ENCODE data around the gene OGFOD3. TPM values are rescaled to one million over a fixed set of nuclear protein-coding genes. Genes with fewer than 3 reads are reported as not detected.

Gene OGFOD3
- total and polyA plus RNA-seq, 9 of the 15 experiments (the other 6 are each of a cell fraction or from before 2014, with no cell fraction given), result 0.69 to 44.7 (median 18.9) TPM

GRCh38 chr17:82367724-82368524 lies 50.5 kb downstream of the OGFOD3 start (continued):
- TF ChIP-seq TGIF2 (CRISPR knock-in tag; IDR thresholded peaks at IDR 0.05), result no peak
- TF ChIP-seq SAFB (IDR thresholded peaks at IDR 0.05; ENCODE audit: borderline replicate concordance, low read depth, low read length), result no peak
- no peak for TF ChIP-seq SAP30 (IDR thresholded peaks at IDR 0.05; ENCODE audit: borderline replicate concordance, insufficient read depth, low read depth, low read length, poor library complexity, severe bottlenecking)
- peak; percentile 51 for TF ChIP-seq TAF1 (IDR thresholded peaks at IDR 0.05; ENCODE audit: control insufficient read depth, extremely low read depth, insufficient read depth, low read length, severe bottlenecking)
- no peak for TF ChIP-seq CEBPB (tag; IDR thresholded peaks at IDR 0.05)
- TF ChIP-seq NBN (IDR thresholded peaks at IDR 0.05; ENCODE audit: low read depth), result peak; percentile 34; the same call in 1 of the 2 replicates
- TF ChIP-seq MAZ (CRISPR knock-in tag; conservative IDR thresholded peaks at IDR 0.05 in 1 of 2, IDR thresholded peaks at IDR 0.05 in 1 of 2), result peak in 1 of 2 experiments; percentile 48; a peak in 2 of 4 replicates
- no peak for TF ChIP-seq CHCHD3 (CRISPR knock-in tag; IDR thresholded peaks at IDR 0.05)
- no peak for TF ChIP-seq DDX20 (tag; IDR thresholded peaks at IDR 0.05; ENCODE audit: low read depth)
- peak; percentile 78 for TF ChIP-seq ATF7 (IDR thresholded peaks at IDR 0.05)
- TF ChIP-seq ZKSCAN8 (CRISPR knock-in tag; IDR thresholded peaks at IDR 0.05), result no peak
- TF ChIP-seq, protein P1, sequence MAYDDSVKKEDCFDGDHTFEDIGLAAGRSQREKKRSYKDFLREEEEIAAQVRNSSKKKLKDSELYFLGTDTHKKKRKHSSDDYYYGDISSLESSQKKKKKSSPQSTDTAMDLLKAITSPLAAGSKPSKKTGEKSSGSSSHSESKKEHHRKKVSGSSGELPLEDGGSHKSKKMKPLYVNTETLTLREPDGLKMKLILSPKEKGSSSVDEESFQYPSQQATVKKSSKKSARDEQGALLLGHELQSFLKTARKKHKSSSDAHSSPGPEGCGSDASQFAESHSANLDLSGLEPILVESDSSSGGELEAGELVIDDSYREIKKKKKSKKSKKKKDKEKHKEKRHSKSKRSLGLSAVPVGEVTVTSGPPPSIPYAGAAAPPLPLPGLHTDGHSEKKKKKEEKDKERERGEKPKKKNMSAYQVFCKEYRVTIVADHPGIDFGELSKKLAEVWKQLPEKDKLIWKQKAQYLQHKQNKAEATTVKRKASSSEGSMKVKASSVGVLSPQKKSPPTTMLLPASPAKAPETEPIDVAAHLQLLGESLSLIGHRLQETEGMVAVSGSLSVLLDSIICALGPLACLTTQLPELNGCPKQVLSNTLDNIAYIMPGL (CRISPR knock-in tag; IDR thresholded peaks at IDR 0.05), result no peak
- no peak for TF ChIP-seq ID3 (CRISPR knock-in tag; IDR thresholded peaks at IDR 0.05)
- no peak for TF ChIP-seq ID3 (tag; IDR thresholded peaks at IDR 0.05)
- TF ChIP-seq CEBPG (CRISPR knock-in tag; IDR thresholded peaks at IDR 0.05), result no peak
- TF ChIP-seq CEBPG (tag; conservative IDR thresholded peaks at IDR 0.05 in 1 of 2, IDR thresholded peaks at IDR 0.05 in 1 of 2), result no peak
- no peak for TF ChIP-seq NFRKB (IDR thresholded peaks at IDR 0.05; ENCODE audit: low read depth)
- TF ChIP-seq, protein P2, sequence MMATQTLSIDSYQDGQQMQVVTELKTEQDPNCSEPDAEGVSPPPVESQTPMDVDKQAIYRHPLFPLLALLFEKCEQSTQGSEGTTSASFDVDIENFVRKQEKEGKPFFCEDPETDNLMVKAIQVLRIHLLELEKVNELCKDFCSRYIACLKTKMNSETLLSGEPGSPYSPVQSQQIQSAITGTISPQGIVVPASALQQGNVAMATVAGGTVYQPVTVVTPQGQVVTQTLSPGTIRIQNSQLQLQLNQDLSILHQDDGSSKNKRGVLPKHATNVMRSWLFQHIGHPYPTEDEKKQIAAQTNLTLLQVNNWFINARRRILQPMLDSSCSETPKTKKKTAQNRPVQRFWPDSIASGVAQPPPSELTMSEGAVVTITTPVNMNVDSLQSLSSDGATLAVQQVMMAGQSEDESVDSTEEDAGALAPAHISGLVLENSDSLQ (IDR thresholded peaks at IDR 0.05), result peak; percentile 89
- TF ChIP-seq GTF2A2 (tag; IDR thresholded peaks at IDR 0.05), result no peak
- no peak for TF ChIP-seq ZC3H4 (CRISPR knock-in tag; IDR thresholded peaks at IDR 0.05; ENCODE audit: borderline replicate concordance)
- peak; percentile 99 for TF ChIP-seq FOS (IDR thresholded peaks at IDR 0.05; ENCODE audit: extremely low read depth, insufficient read length)
- TF ChIP-seq ERF (CRISPR knock-in tag; IDR thresholded peaks at IDR 0.05), result no peak
- TF ChIP-seq CREB1 (IDR thresholded peaks at IDR 0.05), result no peak
- peak; percentile 84 for TF ChIP-seq CREB1 (CRISPR knock-in tag; IDR thresholded peaks at IDR 0.05)
- TF ChIP-seq FOXP1 (CRISPR knock-in tag; IDR thresholded peaks at IDR 0.05), result peak; percentile 61; the same call in 1 of the 2 replicates
